IPS DF 4.7 (cell line): ENCODE data around the gene LAMC3.

Experiments used
- DNase-seq: peaks from one replicate; pipeline ENCODE4 v3.0.0-alpha.2; 2013; ENCODE audit warnings: low spot score; ENCODE audit errors: extremely low read depth

LAMC3 gene

DNA sequence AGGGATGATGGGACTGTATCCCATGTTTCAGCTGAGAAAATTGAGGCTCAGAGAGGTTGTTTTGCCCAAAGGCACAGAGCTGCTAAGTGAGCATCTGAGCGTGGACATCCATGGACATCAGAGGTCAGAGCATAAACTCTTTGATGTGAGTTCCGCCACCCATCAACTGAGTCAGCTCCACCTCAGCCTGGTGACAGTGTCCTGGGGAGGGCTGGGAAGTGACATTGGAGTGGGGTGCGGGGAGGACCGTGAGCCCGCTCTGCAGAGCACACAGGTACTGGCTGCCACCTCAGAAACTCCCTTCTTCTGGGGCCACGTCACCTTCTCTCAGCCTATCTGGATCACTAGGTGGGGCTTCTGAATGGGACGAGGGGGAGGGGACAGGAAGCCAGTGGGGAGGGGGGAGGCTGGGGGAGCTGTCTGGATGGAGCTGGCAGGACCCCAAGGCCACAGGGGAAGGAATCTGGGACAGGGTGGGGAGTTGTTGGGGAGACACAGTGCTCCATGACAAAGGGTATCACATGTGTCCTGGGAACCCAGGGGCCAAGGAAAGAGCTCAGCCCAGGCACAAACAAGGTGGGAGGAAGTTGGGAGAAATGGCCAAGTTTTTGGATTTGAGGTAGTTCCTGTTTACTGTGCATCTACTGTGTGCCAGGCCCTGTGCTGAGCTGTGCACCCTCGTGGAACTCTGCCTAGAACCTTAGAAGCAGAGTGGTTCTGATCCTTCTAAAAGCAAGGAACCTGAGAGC lies 2.5 kb downstream of the LAMC3 start:
- DNase-seq: no peak

- no peak for DNase-seq
Observed at GRCh38 chr9:131012023-131012334, 3.0 kb downstream of the LAMC3 start.

DNA sequence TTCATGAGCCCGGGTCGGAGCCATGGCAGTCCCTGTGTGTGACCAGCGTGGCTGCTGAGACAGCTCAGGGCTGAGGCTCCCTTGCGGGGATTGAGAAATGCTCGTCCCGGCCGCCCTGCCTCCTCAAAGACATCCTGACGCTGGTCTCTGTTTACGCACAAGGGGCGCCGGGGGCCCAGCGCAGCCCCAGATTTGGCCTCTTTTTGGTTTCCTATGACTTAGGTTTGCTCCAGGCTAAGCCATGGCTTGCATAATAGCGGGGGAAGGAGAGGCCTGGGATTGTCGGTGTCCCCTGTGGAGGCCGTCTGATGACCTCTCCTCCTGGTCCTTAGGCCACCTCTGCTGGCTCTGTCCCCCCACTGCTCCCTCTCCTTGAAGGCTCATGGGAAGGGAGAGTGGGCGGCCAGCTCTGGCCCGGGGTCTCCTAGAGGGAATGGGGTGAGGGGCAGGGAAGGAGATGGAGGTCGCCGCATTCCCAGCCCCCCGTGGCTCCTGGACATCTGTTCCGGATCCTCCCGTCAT lies 3.5 kb downstream of the LAMC3 start:
- no peak for DNase-seq

- DNase-seq: no peak
Observed at GRCh38 chr9:131013015-131013755, 4.2 kb downstream of the LAMC3 start.

DNA sequence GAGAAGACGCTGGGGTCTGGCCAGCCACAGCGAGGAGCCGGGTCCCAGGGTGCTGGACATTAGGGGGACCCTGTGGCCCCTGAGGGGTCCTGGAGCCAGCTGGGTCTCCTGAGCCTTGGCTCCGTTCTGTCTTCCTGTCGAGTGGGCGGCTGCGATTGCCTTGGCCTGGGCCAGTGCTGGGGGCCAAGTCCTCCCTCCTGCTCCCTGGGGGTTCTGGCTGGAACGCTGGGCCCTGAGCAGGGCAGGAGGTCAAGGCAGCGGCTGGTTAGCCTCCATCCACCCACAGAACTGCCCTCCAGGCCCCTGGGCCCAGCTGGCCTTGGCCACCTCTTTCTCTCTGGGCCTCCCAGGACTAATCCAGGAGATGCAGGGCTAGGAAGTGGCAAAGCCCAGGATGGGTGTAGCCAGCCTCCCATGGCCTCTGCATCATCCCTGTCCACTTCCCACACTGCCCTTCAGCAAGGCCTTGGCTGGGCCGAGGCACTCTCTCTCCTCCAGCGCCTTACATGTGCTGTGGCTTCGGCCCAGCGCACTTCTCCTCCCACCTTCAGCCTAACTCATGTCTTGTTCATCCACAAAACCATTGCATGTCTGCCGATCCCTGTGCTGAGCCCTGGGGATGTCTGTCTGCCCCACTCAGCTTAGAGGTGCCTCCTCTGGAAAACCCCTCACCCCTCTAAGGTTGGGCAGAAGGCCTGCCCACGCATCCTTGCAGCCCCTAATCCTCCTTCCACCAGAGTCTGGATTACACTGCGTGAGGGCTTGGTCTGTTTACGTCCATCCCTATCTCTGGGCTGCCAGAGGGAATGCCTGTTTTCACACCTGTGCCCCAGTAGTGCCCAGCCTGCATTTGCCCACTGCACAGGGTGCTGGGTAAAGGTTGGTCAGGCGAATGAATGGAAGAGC lies 5.0 kb downstream of the LAMC3 start:
- no peak for DNase-seq

DNA sequence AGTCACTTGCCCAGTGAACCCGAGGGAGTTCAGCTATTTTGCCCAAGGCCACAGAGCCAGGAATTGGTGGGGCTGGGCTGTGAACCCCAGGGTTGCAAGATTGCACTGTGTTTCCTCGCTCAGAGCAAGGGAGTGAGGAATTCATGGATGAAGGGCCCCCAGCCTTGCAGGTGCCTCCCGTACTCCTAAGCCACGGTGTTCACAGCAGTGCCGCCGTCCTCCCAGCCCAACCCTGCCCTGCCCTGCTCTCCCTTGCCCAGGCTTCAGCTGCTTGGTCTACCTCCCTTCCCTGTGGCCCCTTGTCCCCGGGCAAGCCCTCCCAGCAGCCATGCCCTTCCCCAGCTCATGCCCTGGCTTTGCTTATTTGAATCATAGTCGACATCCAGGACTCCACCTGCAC lies 6.1 kb downstream of the LAMC3 start:
- DNase-seq: no peak

DNA sequence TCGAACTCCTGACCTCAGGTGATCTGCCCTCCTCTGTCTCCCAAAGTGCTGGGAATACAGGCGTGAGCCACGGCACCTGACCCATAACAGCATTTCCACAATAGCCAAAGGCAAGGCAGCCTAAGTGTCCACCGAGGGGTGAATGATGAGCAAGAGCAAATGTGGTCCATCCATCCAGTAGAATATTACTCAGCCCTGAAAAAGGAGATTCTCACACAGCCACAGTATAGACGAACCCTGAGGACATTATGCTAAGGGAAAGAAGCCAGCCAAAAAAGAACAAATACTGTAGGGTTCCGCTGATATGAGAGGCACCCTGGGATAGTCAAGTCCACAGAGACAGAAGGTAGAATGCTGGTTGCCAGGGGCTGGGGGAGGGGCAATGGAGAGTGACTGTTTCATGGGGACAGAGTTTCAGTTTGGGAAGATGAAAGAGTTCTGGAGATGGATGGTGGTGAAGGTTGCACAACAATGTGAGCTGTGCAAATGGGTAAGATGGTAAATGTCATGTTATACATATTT lies 7.0 kb downstream of the LAMC3 start:
- DNase-seq: no peak

- no peak for DNase-seq
Observed at GRCh38 chr9:131017067-131017466, 8.1 kb downstream of the LAMC3 start.

GRCh38 chr9:131018621-131019020 lies 9.6 kb downstream of the LAMC3 start:
- DNase-seq: no peak

- no peak for DNase-seq
Observed at GRCh38 chr9:131019388-131020239, 10.6 kb downstream of the LAMC3 start.

- no peak for DNase-seq
Observed at GRCh38 chr9:131020388-131020787, 11.4 kb downstream of the LAMC3 start.

DNA sequence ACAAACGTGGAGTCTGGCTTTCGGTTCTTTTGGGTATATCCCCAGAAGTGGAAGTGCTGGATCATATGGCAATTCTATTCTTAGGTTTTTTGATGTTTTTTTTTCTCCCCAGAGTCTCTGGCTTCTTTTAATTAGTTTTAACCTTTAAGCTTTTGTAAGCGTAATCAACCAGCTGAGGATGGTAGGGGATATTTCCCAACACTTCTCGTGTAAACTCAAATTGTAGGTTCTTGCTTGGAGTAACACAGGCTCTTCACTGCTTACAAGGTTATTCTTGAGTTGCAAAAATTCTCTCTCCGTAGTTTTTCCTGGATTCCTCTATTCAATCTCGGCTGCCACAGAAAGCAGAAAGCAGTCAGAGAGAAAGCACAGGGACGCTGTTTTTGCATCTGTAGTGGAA lies 11.9 kb downstream of the LAMC3 start:
- no peak for DNase-seq

- DNase-seq: no peak
Observed at GRCh38 chr9:131021785-131022184, 12.8 kb downstream of the LAMC3 start.

DNA sequence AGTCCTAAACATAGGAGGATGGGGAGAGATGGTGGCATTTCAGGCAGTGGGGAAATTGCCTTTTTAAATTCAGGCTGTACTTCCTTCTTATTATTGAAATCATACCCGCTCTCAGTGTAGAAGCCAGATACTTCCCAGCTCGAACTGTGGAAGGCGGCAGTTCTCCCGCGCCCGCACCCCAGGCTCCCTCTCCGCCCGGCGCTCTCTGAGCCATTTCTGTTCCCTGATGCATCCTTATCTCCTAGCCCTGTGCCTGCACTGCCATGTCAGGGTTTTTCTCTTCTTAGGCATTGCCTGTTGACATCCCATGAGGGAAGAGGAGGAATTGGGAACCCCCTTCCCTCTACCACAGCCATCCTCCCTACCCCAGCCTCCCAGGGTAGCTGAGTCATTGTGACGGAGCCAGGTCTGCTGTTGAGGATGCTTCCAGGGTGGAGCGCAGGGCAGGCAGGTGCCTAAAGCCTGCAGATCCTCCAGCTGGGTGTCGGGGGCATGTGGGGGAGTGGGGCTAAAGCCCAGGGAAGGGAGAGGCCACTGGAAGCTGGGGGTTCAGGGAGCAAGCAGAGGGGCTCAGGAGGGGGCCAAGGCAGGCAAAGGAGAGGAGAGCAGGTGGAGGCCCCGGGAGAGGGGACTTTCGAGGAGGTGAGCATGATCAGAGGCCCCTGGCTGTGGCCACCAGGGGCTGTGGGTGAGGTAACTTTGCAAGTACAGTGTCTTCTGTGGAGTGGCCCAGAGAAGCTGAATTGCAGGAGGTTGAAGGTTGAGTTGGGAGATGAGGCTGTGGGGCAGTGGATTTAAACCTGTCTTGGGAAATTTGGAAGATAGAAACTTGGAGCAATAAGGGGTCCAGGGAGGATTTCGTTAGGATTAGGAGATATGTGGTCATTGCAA lies 16.2 kb downstream of the LAMC3 start:
- no peak for DNase-seq

GRCh38 chr9:131025953-131026858 lies 17.2 kb downstream of the LAMC3 start:
- no peak for DNase-seq

- no peak for DNase-seq
Observed at GRCh38 chr9:131027048-131027871, 18.3 kb downstream of the LAMC3 start.

DNA sequence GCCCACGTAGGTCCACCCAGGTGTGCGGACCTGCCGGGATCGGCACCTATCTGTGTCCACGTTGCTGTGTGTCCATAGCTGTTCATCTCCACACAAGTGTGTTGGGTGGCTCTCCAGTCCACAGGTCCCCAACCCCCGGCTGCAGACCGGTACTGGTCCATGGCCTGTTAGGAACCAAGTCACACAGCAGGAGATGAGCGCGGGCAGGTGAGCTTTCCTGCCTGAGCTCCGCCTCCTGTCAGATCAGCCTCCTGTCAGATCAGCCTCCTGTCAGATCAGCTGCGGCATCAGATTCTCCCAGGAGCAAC lies 18.9 kb downstream of the LAMC3 start:
- no peak for DNase-seq
